Measurements from ENCODE around the gene TMPRSS6.

Gene TMPRSS6

GRCh38 chr22:37022483-37023337, 86.8 kb downstream of the TMPRSS6 start:
- FAIRE-seq (no peak), DNase-seq (ENCODE audit: insufficient read length, low spot score) (no peak)
- TF ChIP-seq, protein P1, sequence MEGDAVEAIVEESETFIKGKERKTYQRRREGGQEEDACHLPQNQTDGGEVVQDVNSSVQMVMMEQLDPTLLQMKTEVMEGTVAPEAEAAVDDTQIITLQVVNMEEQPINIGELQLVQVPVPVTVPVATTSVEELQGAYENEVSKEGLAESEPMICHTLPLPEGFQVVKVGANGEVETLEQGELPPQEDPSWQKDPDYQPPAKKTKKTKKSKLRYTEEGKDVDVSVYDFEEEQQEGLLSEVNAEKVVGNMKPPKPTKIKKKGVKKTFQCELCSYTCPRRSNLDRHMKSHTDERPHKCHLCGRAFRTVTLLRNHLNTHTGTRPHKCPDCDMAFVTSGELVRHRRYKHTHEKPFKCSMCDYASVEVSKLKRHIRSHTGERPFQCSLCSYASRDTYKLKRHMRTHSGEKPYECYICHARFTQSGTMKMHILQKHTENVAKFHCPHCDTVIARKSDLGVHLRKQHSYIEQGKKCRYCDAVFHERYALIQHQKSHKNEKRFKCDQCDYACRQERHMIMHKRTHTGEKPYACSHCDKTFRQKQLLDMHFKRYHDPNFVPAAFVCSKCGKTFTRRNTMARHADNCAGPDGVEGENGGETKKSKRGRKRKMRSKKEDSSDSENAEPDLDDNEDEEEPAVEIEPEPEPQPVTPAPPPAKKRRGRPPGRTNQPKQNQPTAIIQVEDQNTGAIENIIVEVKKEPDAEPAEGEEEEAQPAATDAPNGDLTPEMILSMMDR (IDR thresholded peaks at IDR 0.05; ENCODE audit: insufficient read depth, missing control alignments): no peak

GRCh38 chr22:37021710-37022482, 87.6 kb downstream of the TMPRSS6 start:
- FAIRE-seq (no peak), DNase-seq (ENCODE audit: insufficient read length, low spot score) (no peak)
- TF ChIP-seq, protein P1 (IDR thresholded peaks at IDR 0.05; ENCODE audit: insufficient read depth, missing control alignments): peak; percentile 62

- TF ChIP-seq, protein P1 (IDR thresholded peaks at IDR 0.05; ENCODE audit: insufficient read depth, missing control alignments): no peak
- FAIRE-seq (no peak), DNase-seq (ENCODE audit: insufficient read length, low spot score) (no peak)
These were observed 88.5 kb downstream of the TMPRSS6 start for GRCh38 chr22:37021041-37021440.

- TF ChIP-seq, protein P1 (IDR thresholded peaks at IDR 0.05; ENCODE audit: insufficient read depth, missing control alignments): no peak
- DNase-seq (ENCODE audit: insufficient read length, low spot score): no peak
- no peak for FAIRE-seq
These were observed 89.4 kb downstream of the TMPRSS6 start for GRCh38 chr22:37020192-37020479.

- FAIRE-seq: no peak
- TF ChIP-seq, protein P1 (IDR thresholded peaks at IDR 0.05; ENCODE audit: insufficient read depth, missing control alignments): no peak
- peak; percentile 40 for DNase-seq (ENCODE audit: insufficient read length, low spot score)
These were observed 90.0 kb downstream of the TMPRSS6 start, which contains the start of the genes MPST and TST for GRCh38 chr22:37019309-37020191. Gene MPST (plus strand): TSS chr22:37019742. CDS start chr22:37019837, 95 bp downstream. Gene TST (minus strand): TSS chr22:37019447. CDS start chr22:37018732, 715 bp downstream.

GRCh38 chr22:37018815-37019308, 90.7 kb downstream of the TMPRSS6 start:
- FAIRE-seq (no peak), DNase-seq (ENCODE audit: insufficient read length, low spot score) (no peak)
- TF ChIP-seq, protein P1 (IDR thresholded peaks at IDR 0.05; ENCODE audit: insufficient read depth, missing control alignments): no peak
